AG04450 (cell line): ENCODE measurements around the gene REV3L. TPM values are rescaled to one million over a fixed set of nuclear protein-coding genes. Genes with fewer than 3 reads are reported as not detected.

Experiments used
- CTCF ChIA-PET: fragments of 300-600, 350-600 bp; formaldehyde crosslinking; extraction: SDS; loops from one replicate; lab custom pipeline; 2022; ENCODE audit warnings: antibody characterized with exemption, inconsistent platforms; lab: Charles Lee
- POLR2A ChIA-PET: fragments of 350-600 bp; formaldehyde crosslinking; extraction: SDS; loops from one replicate; lab custom pipeline; 2021; ENCODE audit warnings: antibody characterized with exemption, inconsistent platforms; lab: Yijun Ruan, JAX
- DNase-seq: peaks from one replicate; pipeline ENCODE4 v3.0.0-alpha.2; 2011; ENCODE audit warnings: low read depth, low spot score
- H3K27ac ChIP-seq: one replicate; pipeline ENCODE4 v1.5.1; 2012; ENCODE audit warnings: low read depth, low read length, control low read depth
- H3K27me3 ChIP-seq: one replicate; pipeline ENCODE4 v1.6.0; 2012; ENCODE audit warnings: low read length; ENCODE audit not compliant: control insufficient read depth, insufficient read depth
- H3K4me3 ChIP-seq: 2 replicates; pipeline ENCODE4 v1.5.1; 2011; ENCODE audit warnings: mild to moderate bottlenecking, low read depth, low read length, control low read depth
- H3K9me3 ChIP-seq: 2 replicates; pipeline ENCODE4 v1.5.1; 2012; ENCODE audit warnings: low read length; ENCODE audit not compliant: control insufficient read depth, insufficient read depth
- CTCF ChIP-seq: IDR thresholded peaks from 2 replicates; pipeline ENCODE4 v1.5.1; 2011; ENCODE audit warnings: low read depth, low read length, control low read depth, inconsistent platforms
- polyA plus RNA-seq: library from polyadenylated mRNA; depleted of rRNA; stranded (reverse); fragments of >200 nt; gene quantifications from 2 replicates; pipeline ENCODE4 v1.2.3, GENCODE V29; 2011

The REV3L gene
- polyA plus RNA-seq, 1 experiment, result 38.4 TPM

GRCh38 chr6:111418971-111419693, 63.9 kb downstream of the REV3L start:
- no peaks in the 10 kb centered on the region for H3K9me3 ChIP-seq
- TF ChIP-seq CTCF, result no peak
- CTCF ChIA-PET, result no interaction called here
- no peak overlapping the region for H3K4me3 ChIP-seq
- peak; percentile 6 for DNase-seq
- no peaks in the 10 kb centered on the region for H3K27me3 ChIP-seq
- POLR2A ChIA-PET, result interaction anchor here (0.6 to 0.9 kb wide), 2 partner anchors 64 to 116 kb away, joined by 3 to 7 read pairs; partner anchors contain the start of gene REV3L
- H3K27ac ChIP-seq, result no peak overlapping the region

GRCh38 chr6:111417946-111418345, 65.1 kb downstream of the REV3L start:
- CTCF ChIA-PET, result no interaction called here
- Histone ChIP-seq H3K27me3 (no peaks in the 10 kb centered on the region), H3K27ac (no peak overlapping the region), H3K9me3 (no peaks in the 10 kb centered on the region), H3K4me3 (no peak overlapping the region)
- DNase-seq, result no peak
- no peak for TF ChIP-seq CTCF
- POLR2A ChIA-PET, result no interaction called here

GRCh38 chr6:111417181-111417585, 65.8 kb downstream of the REV3L start:
- Histone ChIP-seq H3K27me3 (no peaks in the 10 kb centered on the region), H3K4me3 (no peak overlapping the region), H3K9me3 (no peaks in the 10 kb centered on the region), H3K27ac (no peak overlapping the region)
- TF ChIP-seq CTCF, result no peak
- DNase-seq, result no peak
- CTCF ChIA-PET, result no interaction called here
- POLR2A ChIA-PET, result no interaction called here

GRCh38 chr6:111416529-111416928, 66.5 kb downstream of the REV3L start:
- ChIA-PET CTCF (no interaction called here), POLR2A (no interaction called here)
- DNase-seq, result no peak
- no peak overlapping the region for H3K27ac ChIP-seq
- no peaks in the 10 kb centered on the region for H3K27me3 ChIP-seq
- TF ChIP-seq CTCF, result no peak
- H3K4me3 ChIP-seq, result no peak overlapping the region
- no peaks in the 10 kb centered on the region for H3K9me3 ChIP-seq

- no peak for TF ChIP-seq CTCF
- H3K27ac ChIP-seq, result no peak overlapping the region
- DNase-seq, result no peak
- no peaks in the 10 kb centered on the region for H3K9me3 ChIP-seq
- ChIA-PET CTCF (interaction anchor here (1.0 kb wide), 1 partner anchor 10 kb away, joined by 3 read pairs; no protein-coding TSS in a partner anchor), POLR2A (no interaction called here)
- no peak overlapping the region for H3K4me3 ChIP-seq
- no peaks in the 10 kb centered on the region for H3K27me3 ChIP-seq
Observed at GRCh38 chr6:111414373-111414772, 68.6 kb downstream of the REV3L start.
